HG02759 (cell line): ENCODE results near the gene DGKB.

ENCODE experiments used
- ATAC-seq: cut with Tn5 transposase; IDR thresholded peaks from one replicate; pipeline ENCODE4 v1.9.1; 2021; ENCODE audit warnings: mild to moderate bottlenecking, moderate library complexity; ENCODE audit not compliant: unreplicated experiment

DGKB gene

GRCh38 chr7:14825912-14826311, 76.6 kb downstream of the DGKB start:
- ATAC-seq, result no peak

DNA sequence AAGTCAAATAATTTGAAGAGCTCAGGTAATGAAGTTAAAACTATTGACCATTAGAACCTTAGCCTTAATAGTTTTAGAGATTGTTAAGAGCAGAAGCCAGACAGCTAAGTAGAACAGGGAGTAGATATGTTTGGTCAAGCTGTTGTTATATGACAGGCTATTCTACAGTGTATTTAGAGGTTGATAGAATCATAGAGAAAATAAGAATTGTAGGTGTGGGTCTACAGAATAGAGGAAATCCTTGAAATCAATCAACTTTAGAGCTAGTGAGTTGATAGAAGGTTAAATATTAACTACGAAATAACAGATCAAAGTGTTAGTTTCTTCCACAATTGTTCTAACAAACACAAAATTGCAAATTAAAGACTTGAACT, 80.1 kb downstream of the DGKB start:
- ATAC-seq, result no peak

DNA sequence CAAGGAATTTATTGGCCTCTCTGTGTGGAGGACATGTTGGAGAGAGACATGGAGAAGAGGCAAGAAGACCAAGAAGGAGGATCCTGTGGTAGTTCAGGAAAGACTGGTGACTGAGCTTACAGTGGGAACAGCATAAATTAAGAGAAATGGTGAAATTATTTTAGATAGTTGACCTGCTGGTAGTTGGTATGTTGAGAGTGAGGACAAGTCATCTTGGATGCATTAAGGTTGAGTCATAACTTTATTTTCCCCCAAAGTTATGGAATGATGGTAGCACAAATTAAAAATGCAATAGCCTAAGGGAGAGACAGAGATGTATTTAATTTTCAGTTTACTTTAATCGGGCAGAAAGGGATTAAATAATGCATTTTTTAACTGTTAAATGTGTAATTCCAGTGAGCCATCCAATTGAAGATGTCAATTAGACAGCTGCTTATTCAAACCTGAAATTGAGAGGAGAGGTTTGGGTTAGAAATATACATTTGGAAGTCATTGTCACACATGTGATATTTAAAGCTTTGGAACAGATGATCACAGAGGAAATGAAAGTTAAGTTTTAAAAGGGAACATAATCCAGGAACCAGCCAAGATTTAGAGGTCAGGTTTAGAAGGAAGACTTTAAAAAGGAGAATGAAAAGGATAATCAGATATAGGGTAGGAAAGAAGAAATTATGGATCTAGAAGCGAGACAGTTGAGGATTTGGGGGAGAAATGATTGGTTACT, 80.6 kb downstream of the DGKB start:
- ATAC-seq, result no peak

GRCh38 chr7:14818871-14819270, 83.7 kb downstream of the DGKB start:
- no peak for ATAC-seq

- ATAC-seq, result no peak
Observed at GRCh38 chr7:14817829-14818614, 84.5 kb downstream of the DGKB start.

- no peak for ATAC-seq
Observed at GRCh38 chr7:14807507-14807906, 95.0 kb downstream of the DGKB start.

- ATAC-seq, result no peak
Observed at GRCh38 chr7:14806891-14807290, 95.7 kb downstream of the DGKB start.

DNA sequence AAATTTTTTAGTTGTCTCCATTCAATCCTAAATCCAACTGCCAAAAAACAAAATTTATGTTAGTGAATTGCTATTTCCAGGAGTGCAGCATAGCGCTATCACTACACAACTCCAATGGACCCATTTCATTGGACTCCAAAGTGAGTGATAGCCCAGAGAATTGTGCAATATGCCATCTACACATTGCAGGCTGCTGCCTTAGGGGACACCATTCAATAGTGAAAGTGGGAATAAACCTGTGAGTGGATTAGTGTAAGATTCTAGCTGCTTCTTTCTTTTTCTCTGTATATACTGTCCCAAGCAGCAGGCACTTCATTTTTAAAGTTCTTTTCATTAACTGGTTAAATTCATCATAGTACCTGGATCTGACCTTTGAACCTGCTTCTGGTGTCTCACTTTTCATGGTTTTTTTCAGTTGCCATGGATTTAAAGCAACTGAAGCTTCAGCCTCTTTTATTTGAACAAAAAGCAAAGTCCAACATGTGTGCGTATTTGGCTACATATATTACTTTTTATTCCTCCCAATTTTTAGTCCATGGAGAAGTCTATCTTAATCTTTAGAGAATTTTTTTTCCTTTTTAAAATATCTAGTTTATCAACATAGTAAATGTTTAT, 97.3 kb downstream of the DGKB start:
- ATAC-seq, result no peak

- no peak for ATAC-seq
Observed at GRCh38 chr7:14800664-14801063, 101.9 kb downstream of the DGKB start.

DNA sequence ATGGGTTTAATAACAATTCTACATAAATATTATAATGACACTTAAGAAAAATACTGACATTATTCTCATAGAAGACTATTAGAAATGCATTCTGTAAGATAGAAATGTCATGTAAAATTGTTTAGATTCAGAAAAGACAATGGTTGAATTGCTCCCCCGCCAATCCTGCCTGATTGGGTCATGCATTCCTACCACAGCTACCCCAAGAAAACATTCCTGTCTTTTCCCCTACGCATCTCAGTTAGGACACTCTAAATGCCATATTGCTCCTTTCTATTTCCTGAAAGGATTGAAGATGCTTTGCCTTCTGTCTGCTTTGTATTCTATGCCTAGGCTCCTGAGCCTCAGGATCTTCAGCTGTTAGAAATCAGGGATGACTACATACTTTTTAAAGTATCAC, 109.4 kb downstream of the DGKB start:
- ATAC-seq, result no peak

DNA sequence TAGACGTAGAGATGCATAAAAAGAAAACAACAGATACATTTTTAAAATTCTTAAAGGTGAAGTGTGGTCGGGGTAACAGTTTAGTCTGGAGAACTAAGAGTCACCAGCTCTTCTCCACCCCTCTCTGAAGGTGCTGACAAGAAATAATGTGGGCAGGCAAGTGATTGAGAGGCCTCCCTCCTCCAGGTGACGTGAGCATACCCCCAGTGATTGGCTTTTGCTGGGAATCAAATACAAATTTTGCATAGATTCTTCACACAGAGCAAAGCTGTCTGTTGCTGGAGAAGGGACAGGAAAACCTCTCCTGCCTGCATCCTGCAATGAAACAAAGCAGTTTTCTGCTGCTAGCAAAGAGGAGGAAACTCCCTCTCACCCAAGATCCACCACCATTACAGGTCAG, 115.0 kb downstream of the DGKB start:
- no peak for ATAC-seq

DNA sequence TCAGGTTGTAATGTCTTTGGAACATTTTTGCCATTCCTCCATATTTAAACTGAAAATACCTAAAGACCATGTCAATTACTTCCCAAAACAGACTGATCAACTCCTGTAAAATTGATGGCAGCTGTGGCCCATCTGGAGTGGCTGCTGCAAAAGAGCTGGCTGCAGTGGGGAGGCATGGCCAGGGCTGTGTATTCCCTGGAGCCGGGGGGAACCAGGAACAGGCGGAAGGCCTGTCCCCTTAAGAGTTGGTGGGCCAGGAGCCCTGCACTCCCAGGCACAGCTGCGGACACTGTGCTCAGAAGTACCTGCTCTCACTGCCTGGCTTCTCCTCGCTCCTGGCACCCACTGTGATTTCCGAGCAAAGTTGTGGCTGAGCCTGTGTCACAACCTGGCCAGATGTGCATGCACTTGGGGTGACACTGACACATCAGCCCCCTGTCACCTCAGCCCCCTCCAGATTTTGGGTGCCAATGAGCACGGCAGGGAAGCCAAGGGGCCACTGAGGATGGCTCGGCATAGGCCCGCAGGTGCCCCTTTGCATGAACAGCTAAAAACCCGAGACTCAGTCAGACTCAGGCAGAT, 116.1 kb downstream of the DGKB start:
- no peak for ATAC-seq

DNA sequence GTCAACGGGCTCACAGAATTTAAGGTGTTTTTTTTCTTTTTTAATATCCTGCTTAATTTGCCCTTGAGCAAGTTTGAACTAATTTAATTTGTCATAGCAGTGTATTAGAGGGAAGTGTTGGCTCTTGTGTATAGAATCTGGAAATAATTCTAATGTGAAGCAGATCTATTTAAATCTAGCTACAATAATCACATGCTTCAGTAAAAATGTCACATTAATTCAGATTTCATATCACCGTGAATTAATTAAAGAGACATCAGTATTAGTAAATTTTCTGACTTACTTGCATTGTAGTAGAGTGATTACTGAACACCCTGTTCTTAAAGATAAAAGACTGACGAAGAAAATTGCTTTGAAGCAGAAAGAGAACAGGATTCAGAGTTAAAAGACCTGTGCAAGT, 124.7 kb downstream of the DGKB start:
- no peak for ATAC-seq

GRCh38 chr7:14776266-14776665, 126.3 kb downstream of the DGKB start:
- ATAC-seq, result no peak

DNA sequence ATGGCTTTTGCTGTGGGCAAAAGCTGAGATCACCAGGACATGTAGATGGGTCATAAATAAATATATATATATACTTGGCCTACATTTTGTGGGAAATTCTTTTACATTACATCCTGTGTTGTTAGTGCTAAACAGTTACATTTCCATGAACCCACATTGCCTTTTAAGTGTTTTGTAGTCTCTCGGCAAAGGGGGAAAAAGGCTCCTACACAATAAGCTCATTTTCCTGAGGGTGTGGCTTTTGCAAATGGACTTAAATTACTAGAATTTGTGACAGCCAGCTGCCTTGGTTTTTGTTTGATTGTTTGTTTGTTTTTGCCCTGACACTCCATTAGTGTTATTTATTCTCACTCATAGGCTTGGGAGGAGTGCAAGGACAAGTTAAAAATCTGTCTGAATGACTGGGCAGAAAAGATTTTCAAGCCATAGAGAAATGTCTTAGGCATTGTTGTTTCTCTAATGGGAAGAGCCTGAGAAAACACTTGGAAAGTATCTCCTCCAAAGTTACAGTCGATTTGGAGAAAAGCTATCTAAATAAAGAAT, 128.8 kb downstream of the DGKB start:
- ATAC-seq, result no peak

GRCh38 chr7:14770614-14771013, 131.9 kb downstream of the DGKB start:
- no peak for ATAC-seq

GRCh38 chr7:14769261-14769660, 133.3 kb downstream of the DGKB start:
- ATAC-seq, result no peak

DNA sequence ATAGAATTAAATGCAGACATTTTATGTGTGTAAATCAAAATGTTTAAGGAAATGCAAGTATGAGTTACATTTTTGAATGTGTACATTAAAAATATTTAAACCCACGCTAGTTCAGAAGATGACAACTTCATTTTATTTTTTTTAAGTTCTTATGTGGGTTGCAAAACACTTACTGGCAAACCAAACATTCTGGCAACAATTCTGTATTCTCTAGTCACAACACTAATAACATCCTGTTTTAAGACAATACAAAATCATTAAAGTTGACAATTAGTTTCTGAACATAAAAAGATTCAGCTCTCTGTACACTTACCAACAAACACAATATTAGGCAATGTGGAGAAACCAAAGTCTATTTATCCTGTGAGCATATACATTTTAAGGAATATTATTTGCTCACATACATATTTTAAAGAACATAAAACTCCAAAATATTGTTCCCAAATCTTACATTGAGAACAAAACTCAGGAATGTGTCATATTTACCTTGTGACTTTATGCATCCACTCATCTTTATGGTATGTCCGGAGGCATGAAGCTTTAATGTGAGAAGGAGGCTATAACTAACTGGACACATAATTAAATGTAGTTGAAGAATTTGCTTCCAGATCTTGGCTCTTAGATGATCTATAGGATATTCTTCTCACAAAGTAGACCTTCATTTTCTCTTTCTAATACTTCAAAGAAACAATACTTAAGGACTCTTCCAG, 134.7 kb downstream of the DGKB start:
- no peak for ATAC-seq

GRCh38 chr7:14766747-14767146, 135.8 kb downstream of the DGKB start:
- ATAC-seq, result no peak

- ATAC-seq, result no peak
Observed at GRCh38 chr7:14765731-14766130, 136.8 kb downstream of the DGKB start.

- no peak for ATAC-seq
Observed at GRCh38 chr7:14762561-14762960, 140.0 kb downstream of the DGKB start.
